CD4-positive, alpha-beta T cell treated with Interleukin-6 at 100 ng/mL for 8 hours (primary cell): Measurements from ENCODE around the gene KCNT1.

Experiments
- DNase-seq: peaks from one replicate; pipeline ENCODE4 v3.0.0-alpha.2; 2020; ENCODE audit warnings: mixed read lengths, low spot score

The KCNT1 gene

GRCh38 chr9:135768516-135769218 lies 66.7 kb downstream of the KCNT1 start:
- no peak for DNase-seq

GRCh38 chr9:135769489-135770202 lies 67.7 kb downstream of the KCNT1 start:
- no peak for DNase-seq

- DNase-seq = no peak
These were observed 68.2 kb downstream of the KCNT1 start for GRCh38 chr9:135770203-135770535.

- DNase-seq = no peak
These were observed 68.8 kb downstream of the KCNT1 start for GRCh38 chr9:135770771-135771170.

- DNase-seq = no peak
These were observed 69.5 kb downstream of the KCNT1 start for GRCh38 chr9:135771401-135772051.

- DNase-seq = no peak
These were observed 70.2 kb downstream of the KCNT1 start for GRCh38 chr9:135772056-135772646.

GRCh38 chr9:135772702-135773493 lies 70.9 kb downstream of the KCNT1 start:
- DNase-seq = no peak

- no peak for DNase-seq
These were observed 71.7 kb downstream of the KCNT1 start for GRCh38 chr9:135773530-135774238.

GRCh38 chr9:135774239-135774747 lies 72.3 kb downstream of the KCNT1 start:
- no peak for DNase-seq

- DNase-seq = no peak
These were observed 73.0 kb downstream of the KCNT1 start for GRCh38 chr9:135774794-135775525.

- no peak for DNase-seq
These were observed 73.9 kb downstream of the KCNT1 start for GRCh38 chr9:135775911-135776310.

GRCh38 chr9:135776893-135777622 lies 75.1 kb downstream of the KCNT1 start:
- DNase-seq = no peak

- no peak for DNase-seq
These were observed 75.7 kb downstream of the KCNT1 start for GRCh38 chr9:135777623-135778177.

- no peak for DNase-seq
These were observed 76.4 kb downstream of the KCNT1 start for GRCh38 chr9:135778421-135778820.

GRCh38 chr9:135779571-135779970 lies 77.6 kb downstream of the KCNT1 start:
- DNase-seq = no peak

GRCh38 chr9:135780086-135780485 lies 78.1 kb downstream of the KCNT1 start:
- no peak for DNase-seq

- no peak for DNase-seq
These were observed 78.6 kb downstream of the KCNT1 start for GRCh38 chr9:135780626-135781025.

GRCh38 chr9:135782946-135783345 lies 81.0 kb downstream of the KCNT1 start:
- no peak for DNase-seq

GRCh38 chr9:135783540-135784245 lies 81.7 kb downstream of the KCNT1 start:
- DNase-seq = no peak
